AG08396 (cell line): ENCODE data around the gene BTBD19.

ENCODE experiments used
- DNase-seq: peaks from one replicate; pipeline ENCODE4 v3.0.0; 2012; ENCODE audit warnings: low spot score, mixed read lengths

The BTBD19 gene

DNA sequence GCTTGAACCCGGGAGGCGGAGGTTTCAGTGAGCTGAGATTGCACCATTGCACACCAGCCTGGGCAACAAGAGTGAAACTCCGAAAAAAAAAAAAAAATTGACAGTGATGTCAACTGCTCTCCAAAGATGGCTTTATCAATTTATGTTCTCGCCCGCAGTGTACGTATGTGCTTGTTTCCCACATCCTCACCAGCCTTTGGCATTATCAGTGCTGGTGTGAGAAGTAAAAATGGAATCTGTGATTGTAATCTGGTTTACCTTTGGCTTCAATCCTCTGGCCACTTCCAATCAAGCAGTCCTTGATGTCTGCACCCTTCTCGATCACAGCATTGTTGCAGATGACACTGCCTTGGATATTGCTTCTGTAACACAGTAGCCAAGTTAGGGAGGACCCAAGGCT lies 49.1 kb downstream of the BTBD19 start:
- DNase-seq = no peak

DNA sequence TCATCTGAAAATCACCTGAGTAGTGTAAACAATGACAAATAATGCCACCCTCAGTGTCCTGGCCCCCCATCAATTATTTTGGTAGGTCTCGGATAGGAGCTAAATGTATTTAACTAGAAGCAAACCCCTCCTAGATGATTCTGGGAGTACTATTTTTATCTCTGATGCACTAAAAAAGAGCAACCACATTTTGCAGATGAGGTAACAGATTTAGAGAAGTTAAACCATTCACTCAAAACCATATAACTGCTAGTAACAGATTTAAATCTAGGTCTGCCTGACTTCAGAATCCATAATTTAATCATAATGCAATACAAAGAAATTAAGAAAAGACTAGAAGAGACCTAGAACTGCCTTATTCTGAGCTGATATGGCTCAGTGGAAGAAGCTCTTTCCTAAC lies 52.0 kb downstream of the BTBD19 start:
- DNase-seq = no peak

DNA sequence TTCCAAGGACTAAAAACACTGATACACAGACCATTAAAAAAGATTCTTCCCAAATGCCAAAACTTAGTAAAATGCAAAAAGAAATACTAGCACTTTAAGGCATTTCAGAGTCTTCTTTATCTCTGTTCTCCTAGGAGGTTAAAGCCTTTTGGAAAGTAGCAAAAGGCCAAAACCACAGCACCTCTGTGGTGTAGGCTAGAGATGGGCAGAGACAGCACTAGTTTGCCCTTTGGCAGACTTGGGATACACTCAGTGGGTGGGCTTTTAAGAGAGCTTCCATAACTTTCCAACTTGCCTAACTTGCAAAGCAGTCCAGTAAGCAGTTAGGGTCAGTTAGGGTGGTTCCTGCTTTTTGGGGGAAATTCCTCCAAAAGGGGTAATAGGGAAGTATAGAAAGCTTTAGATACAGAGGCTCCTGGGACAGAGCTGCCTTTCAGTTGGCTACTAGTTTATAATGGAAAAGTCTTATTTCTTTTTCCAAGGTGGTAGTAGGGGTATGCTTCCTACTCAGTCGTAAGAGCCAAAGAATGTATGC lies 52.6 kb downstream of the BTBD19 start:
- no peak for DNase-seq

DNA sequence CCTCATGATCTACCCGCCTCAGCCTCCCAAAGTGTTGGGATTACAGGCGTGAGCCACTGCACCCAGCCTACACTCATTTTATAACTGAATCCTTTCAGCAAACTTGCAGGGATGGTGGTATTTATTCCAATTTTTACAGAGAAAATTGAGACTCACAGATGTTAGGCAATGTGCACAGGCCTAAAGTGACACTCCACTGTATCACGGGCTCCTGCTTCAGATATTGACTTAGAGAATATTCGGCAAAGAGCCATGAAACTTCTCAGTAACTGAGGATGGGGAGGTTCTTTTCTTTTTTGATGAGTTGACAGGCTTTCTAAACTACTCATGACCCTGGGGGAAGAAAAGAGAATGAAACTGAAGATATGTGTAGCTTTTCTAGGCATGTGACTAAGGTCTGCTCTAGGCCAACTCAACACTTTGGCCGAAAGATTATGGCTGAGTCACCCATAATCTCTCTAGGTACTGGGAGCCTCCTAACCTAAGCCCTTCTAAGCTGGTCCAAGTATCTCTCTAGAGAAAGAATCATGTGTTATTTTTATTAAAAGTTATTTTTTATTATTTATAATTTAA lies 54.6 kb downstream of the BTBD19 start:
- peak; percentile 36 for DNase-seq
